HG03469 (cell line): ENCODE measurements around the gene KDM6A.

Source experiments
- ATAC-seq: cut with Tn5 transposase; IDR thresholded peaks from one replicate; pipeline ENCODE4 v1.9.1; 2021; ENCODE audit warnings: mild to moderate bottlenecking, moderate library complexity, moderate number of reproducible peaks; ENCODE audit not compliant: unreplicated experiment

Gene KDM6A

DNA sequence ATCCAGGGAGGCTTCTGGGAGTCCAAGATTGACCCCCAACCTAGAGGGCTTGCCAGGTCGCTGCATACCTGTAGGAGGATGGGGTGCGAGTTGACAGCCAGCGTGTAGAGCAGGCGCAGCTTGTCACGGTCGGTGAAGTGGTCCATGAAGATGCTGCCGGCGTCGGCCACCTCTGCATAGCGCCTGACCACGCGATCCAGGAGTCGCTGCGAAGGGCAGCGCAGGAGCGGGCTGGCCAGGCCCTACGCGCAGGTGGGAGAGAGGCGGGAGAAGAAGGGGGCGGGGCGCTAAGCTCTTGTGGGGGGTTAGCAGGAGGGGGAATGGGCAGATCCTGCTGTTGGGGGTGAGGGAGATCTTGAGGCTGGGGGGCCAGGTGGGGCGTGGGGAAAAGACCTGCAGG is 284.7 kb downstream of the KDM6A start:
- ATAC-seq = no peak
